NCI-H446 (cell line): ENCODE data around the gene EPHA1.

ENCODE experiments used
- DNase-seq, 2 experiments: peaks; one replicate each; lab custom pipeline; 2025; lab: John Stamatoyannopoulos, UW

The EPHA1 gene

DNA sequence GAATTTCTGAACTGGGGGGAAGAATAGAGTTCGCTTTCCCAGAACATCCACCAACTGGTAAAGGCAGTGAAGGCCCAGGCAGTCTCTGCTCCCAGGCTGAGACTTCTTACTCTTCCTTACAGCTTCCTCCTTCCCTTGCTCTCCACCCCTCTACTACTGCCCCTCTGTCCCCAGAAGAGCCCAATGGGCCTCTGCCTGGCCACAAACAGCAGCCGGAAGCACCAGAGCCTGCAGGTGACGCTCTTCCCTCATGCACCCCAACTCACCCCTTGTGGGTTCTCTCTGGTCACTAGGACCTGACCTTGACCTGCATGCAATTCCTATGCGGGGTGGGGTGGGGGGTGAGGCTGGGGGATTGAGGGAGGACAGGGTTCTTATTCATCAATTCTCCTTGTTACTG, 62.6 kb downstream of the EPHA1 start:
- no peak for DNase-seq

DNA sequence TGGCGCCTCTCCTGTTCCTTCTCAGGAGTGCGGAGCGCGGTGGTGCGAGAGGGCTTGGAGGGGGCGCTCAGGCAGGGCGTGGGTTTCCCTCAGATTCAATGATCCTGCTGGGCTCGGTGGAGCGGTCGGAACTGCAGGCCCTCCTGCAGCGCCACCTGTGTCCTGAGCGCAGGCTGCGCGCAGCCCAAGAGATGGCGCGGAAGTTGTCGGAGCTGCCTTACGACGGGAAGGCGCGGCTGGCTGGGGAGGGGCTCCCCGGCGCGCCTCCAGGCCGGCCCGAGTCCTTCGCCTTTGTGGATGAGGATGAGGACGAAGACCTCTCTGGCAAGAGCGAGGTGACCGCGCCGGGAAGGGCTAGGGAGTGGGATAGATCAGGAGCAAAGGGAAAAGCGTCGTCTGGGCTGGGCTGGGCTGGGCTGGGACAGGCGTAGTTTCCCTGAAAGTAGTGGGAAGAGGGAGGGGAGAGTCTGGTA, 63.2 kb downstream of the EPHA1 start:
- DNase-seq = no peak

- DNase-seq = no peak
These were observed 65.1 kb downstream of the EPHA1 start for GRCh38 chr7:143343596-143343995.

DNA sequence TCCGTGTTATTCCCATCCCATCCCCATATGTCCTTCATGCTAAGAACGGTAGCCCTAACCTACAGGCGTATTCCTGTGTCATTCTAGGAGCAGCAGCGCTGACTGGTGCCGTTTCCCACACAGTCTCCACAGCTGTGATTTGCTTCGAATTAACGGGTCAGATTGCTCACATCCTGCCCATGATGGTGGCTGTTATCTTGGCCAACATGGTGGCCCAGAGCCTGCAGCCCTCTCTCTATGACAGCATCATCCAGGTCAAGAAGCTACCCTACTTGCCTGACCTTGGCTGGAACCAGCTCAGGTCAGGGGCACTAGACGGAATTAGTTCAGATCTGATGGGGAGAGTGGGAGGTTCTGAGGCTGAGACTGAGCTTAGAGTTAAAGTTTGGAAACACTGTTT, 66.8 kb downstream of the EPHA1 start:
- DNase-seq = no peak
